Mucosa of gallbladder (tissue), 1 donor: ENCODE results near the gene SCT. TPM values are rescaled to one million over a fixed set of nuclear protein-coding genes. Genes with fewer than 3 reads are reported as not detected.

Experiments used
- DNase-seq: peaks from one replicate; pipeline ENCODE4 v3.0.0-alpha.2; 2020; ENCODE audit warnings: low spot score
- total RNA-seq: library from RNA; stranded (reverse); gene quantifications from one replicate; pipeline ENCODE4 v1.2.1, GENCODE V29; 2021
- donor health status: DM: no; HTN: no; CAD: no.

The SCT gene
- total RNA-seq, 1 donor from 2014 or later: not detected

DNA sequence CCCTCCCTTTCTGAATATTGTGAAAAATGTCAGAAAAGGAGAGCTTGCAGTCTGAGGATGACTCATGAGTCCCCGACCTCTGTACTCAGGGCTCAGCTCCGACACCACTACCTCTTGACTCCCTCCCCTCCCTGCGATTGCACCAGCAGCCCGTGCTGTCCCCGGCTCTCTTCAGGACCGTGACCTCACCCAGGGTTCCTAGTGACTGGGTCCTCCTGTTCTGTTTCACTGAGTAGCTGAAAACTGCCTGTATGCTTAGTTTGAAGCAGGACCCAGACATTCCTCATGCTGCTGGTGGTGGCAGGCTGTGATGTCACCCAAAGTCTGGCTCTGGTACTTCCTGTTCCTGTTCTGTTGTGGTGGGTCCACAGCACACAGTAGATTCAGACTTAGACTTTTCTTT, 39.0 kb downstream of the SCT start:
- DNase-seq: peak; percentile 44

DNA sequence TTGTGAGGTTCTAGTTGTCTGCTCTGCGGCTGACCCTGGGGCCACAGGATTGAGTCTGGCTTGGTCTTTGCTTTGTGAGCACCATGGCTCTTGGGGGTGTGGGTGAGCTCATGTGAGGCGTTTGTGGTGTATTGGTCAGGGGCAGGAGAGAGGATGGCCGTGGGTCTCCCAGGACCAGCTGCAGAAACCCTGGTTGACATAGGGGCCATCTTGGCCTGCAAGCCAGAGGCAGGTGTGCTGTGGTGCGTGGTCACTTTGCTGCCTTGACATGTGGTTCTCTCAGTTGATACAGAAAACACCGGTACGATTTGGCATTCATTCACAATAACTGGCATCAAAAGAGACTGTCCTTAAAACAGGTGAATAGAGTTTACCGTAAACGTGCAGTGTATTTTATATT, 39.4 kb downstream of the SCT start:
- no peak for DNase-seq

- no peak for DNase-seq
Measured at GRCh38 chr11:586376-587316, 40.3 kb downstream of the SCT start.

- DNase-seq: no peak
Measured at GRCh38 chr11:584287-584686, 42.7 kb downstream of the SCT start.

DNA sequence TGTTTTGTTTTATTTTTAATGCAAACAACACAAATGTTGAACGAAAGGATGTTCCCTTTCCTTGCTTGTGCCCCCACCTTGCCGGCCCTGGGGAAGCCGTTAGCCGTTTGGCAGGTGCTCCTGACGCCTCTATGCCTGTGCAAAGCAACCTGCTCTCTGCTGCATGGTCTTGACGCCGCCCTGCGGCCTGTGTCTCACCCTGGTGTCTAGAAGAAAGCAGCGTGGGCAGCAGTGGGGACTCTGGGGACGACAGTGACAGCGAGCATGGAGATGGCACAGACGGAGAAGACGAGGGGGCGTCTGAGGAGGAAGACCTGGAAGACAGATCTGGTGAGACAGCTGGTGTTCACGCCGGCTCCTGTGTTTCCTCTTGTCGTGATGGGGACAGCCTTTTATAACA, 45.2 kb downstream of the SCT start:
- DNase-seq: no peak

DNA sequence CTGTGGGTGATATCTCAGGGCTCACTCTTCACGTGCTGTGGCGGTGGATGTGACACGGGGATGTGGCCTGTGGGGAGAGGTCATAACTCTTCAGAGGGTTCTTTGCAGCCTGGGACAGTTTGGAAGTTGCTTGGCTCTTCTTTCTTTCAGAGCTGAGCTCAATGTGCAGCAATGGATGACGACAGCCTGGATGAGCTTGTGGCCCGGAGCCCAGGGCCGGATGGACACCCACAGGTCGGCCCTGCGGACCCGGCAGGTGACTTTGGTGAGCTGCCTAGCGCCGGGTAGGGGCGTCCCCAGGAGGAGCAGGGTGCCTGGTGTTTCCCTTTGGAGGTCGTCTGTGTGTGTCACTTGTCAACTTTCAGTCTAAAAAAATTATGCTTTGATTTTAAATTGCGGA, 45.6 kb downstream of the SCT start:
- DNase-seq: no peak

GRCh38 chr11:579830-580601, 47.0 kb downstream of the SCT start:
- peak; percentile 50 for DNase-seq

GRCh38 chr11:578276-579035, 48.5 kb downstream of the SCT start:
- DNase-seq: no peak

DNA sequence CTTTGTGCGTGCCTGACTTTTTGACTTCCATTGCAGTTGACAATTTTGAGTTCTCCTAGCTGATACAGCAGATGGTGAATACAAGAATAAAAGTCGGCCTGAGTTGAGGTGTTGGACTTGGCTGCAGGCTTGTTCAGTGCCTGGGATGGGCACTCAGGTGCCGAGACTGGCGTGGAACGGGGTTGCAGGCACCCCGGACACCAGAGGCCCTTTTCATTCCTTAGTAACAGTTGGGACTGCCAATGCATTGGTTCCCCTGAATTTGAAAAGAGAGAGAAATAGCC, 49.4 kb downstream of the SCT start:
- no peak for DNase-seq

- no peak for DNase-seq
Measured at GRCh38 chr11:576811-577610, 50.0 kb downstream of the SCT start.

Other genes with a start within 250 kb of the SCT start
- 70.8 TPM for gene PKP3, start 233.0 kb downstream of the SCT start, total RNA-seq
- 152 TPM for gene SIGIRR, start 212.2 kb downstream of the SCT start, total RNA-seq
- gene ANO9, start 185.2 kb downstream of the SCT start, total RNA-seq: 49.3 TPM
- gene PTDSS2, start 176.9 kb downstream of the SCT start, total RNA-seq: 36.6 TPM
- gene RNH1, start 119.9 kb downstream of the SCT start, total RNA-seq: 156 TPM
- 51.1 TPM for gene HRAS, start 91.6 kb downstream of the SCT start, total RNA-seq
- gene LRRC56, start 89.7 kb downstream of the SCT start, total RNA-seq: 9.4 TPM
- gene LMNTD2, start 66.4 kb downstream of the SCT start, total RNA-seq: 7.5 TPM
- gene RASSF7, start 66.2 kb downstream of the SCT start, total RNA-seq: 179 TPM
- 38.1 TPM for gene PHRF1, start 50.7 kb downstream of the SCT start, total RNA-seq
- gene IRF7, start 11.2 kb downstream of the SCT start, total RNA-seq: 54.0 TPM
- 89.6 TPM for gene CDHR5, start 2.2 kb downstream of the SCT start, total RNA-seq
- gene DRD4, start 10.1 kb upstream of the SCT start, total RNA-seq: 2.6 TPM
- 45.0 TPM for gene DEAF1, start 68.0 kb upstream of the SCT start, total RNA-seq
- gene TMEM80, start 68.6 kb upstream of the SCT start, total RNA-seq: 52.0 TPM
- 228 TPM for gene EPS8L2, start 79.0 kb upstream of the SCT start, total RNA-seq
- gene TALDO1, start 120.3 kb upstream of the SCT start, total RNA-seq: 176 TPM
- gene GATD1, start 150.3 kb upstream of the SCT start, total RNA-seq: 85.9 TPM
- 0.49 TPM for gene CEND1, start 162.9 kb upstream of the SCT start, total RNA-seq
- 16.3 TPM for gene SLC25A22, start 171.1 kb upstream of the SCT start, total RNA-seq
- gene PIDD1, start 178.1 kb upstream of the SCT start, total RNA-seq: 27.7 TPM
- gene RPLP2, start 182.8 kb upstream of the SCT start, total RNA-seq: 1,317 TPM
- gene PNPLA2, start 191.7 kb upstream of the SCT start, total RNA-seq: 159 TPM
- 40.5 TPM for gene CRACR2B, start 200.7 kb upstream of the SCT start, total RNA-seq
- gene CD151, start 205.8 kb upstream of the SCT start, total RNA-seq: 442 TPM
- gene POLR2L, start 215.3 kb upstream of the SCT start, total RNA-seq: 108 TPM
- 34.6 TPM for gene TSPAN4, start 215.7 kb upstream of the SCT start, total RNA-seq